Measurements from ENCODE around the gene ELMOD1. TPM values are rescaled to one million over a fixed set of nuclear protein-coding genes. Genes with fewer than 3 reads are reported as not detected.

ELMOD1 gene
- total RNA-seq, 4 donors from 2014 or later, result 8.9 TPM; not detected in 3

DNA sequence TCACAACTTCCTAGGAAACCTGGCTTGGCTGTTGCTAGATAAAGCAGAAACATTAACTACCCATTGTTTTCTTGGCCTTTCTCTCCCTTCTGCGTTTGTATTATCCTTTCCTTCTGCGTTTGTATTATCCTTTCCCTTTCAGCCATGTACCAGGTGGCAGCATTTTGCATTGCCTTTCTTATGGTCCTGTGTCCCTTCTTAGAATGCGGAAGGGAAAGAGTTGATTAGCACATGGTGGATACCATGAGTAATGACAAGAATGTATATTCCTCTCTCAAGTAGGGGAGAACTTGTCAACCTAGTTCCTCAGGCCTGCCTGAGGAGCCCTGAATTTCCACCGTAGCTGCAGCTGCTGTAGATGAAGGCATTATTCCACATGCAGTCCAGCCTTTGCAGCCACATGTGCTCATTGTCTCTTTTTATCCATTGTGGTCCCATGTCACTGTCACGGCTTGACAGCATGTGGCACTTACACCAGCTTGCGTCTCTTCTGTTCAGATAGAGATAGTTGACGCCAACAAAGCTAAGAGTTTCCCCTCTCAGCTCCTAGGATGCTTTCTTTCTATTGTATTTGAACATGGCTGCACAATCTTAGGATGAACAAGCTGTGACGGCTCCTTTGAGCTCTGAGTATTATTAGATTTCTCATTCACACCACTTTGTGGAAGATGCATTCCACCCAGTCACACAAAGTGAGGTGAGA, 76.1 kb downstream of the ELMOD1 start:
- intact Hi-C loops (cut with DNase I; ENCODE audit: low total_unique reads), result no loop called here
- no peak for DNase-seq

DNA sequence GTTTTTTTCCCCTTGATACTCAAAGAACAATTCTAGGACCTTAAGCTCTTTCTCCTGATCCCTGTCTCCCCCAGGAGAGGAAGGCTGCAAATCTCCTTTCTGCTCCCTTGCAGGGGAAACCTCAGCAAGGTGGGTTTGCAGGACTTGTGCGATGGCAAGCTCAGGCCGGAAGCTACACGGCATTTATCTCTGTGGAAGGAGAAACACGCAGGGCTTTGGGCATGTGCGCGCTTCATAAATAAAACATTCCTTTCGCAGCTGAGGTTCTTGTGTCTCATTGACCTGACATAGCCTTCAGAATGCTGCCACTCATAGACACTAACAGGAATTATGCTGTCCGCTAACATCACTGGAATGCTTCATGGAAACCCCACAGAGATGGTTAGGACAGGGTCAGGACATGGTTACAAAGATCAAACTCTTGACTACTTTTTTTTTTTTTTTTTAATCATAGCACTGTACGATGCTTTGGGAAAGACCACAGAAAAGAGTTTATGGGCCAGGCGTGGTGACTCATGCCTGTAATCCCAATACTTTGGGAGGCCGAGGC, 78.3 kb downstream of the ELMOD1 start:
- Histone ChIP-seq H3K9me3 (no peaks in the 10 kb centered on the region), H3K4me1 (no peaks in the 10 kb centered on the region), H3K36me3 (no peaks in the 10 kb centered on the region), H3K27ac (no peak overlapping the region), H3K4me3 (no peak overlapping the region), H3K27me3 (no peaks in the 10 kb centered on the region)
- intact Hi-C loops (cut with DNase I; ENCODE audit: low total_unique reads), result no loop called here
- TF ChIP-seq, protein P1, sequence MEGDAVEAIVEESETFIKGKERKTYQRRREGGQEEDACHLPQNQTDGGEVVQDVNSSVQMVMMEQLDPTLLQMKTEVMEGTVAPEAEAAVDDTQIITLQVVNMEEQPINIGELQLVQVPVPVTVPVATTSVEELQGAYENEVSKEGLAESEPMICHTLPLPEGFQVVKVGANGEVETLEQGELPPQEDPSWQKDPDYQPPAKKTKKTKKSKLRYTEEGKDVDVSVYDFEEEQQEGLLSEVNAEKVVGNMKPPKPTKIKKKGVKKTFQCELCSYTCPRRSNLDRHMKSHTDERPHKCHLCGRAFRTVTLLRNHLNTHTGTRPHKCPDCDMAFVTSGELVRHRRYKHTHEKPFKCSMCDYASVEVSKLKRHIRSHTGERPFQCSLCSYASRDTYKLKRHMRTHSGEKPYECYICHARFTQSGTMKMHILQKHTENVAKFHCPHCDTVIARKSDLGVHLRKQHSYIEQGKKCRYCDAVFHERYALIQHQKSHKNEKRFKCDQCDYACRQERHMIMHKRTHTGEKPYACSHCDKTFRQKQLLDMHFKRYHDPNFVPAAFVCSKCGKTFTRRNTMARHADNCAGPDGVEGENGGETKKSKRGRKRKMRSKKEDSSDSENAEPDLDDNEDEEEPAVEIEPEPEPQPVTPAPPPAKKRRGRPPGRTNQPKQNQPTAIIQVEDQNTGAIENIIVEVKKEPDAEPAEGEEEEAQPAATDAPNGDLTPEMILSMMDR (IDR thresholded peaks at IDR 0.05), result no peak
- no peak for TF ChIP-seq POLR2A (IDR thresholded peaks at IDR 0.05)
- no peak for DNase-seq

More for the DNA sequence above, 76.1 kb downstream of the ELMOD1 start:
- Histone ChIP-seq H3K27me3 (no peaks in the 10 kb centered on the region), H3K9me3 (no peaks in the 10 kb centered on the region), H3K36me3 (no peaks in the 10 kb centered on the region), H3K27ac (no peak overlapping the region), H3K4me3 (no peak overlapping the region), H3K4me1 (no peaks in the 10 kb centered on the region)
- TF ChIP-seq POLR2A (IDR thresholded peaks at IDR 0.05), result no peak
- TF ChIP-seq, protein P1 (IDR thresholded peaks at IDR 0.05), result no peak

- no peak overlapping the region for H3K27ac ChIP-seq
- H3K27me3 ChIP-seq, result no peaks in the 10 kb centered on the region
- H3K9me3 ChIP-seq, result no peaks in the 10 kb centered on the region
- intact Hi-C loops (cut with DNase I; ENCODE audit: low total_unique reads), result no loop called here
- TF ChIP-seq POLR2A (IDR thresholded peaks at IDR 0.05), result no peak
- TF ChIP-seq, protein P1 (IDR thresholded peaks at IDR 0.05), result no peak
- H3K4me1 ChIP-seq, result no peaks in the 10 kb centered on the region
- no peaks in the 10 kb centered on the region for H3K36me3 ChIP-seq
- no peak for DNase-seq
- no peak overlapping the region for H3K4me3 ChIP-seq
Measured at GRCh38 chr11:107669893-107670601, 79.1 kb downstream of the ELMOD1 start.

DNA sequence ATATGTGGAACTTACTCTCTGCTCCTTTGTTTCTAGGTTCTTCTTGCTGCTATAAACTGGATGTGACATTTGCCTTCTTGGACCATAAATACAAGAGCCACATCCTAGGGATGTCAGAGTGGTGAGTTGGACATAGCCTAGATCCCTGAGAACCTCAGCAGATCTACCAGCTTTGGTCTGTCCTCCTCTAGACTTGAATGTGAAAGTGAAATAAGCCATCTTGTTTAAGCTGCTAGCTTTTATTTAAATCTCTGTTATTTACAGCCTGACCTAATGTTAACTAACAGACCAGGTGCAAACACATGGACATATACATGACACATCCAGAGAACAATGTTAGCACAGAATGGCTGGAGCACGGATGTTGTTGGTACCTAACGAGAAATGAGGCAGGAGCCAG, 85.0 kb downstream of the ELMOD1 start:
- no peaks in the 10 kb centered on the region for H3K36me3 ChIP-seq
- no peak for DNase-seq
- H3K4me3 ChIP-seq, result no peak overlapping the region
- no peak for TF ChIP-seq POLR2A (IDR thresholded peaks at IDR 0.05)
- H3K4me1 ChIP-seq, result no peaks in the 10 kb centered on the region
- no peaks in the 10 kb centered on the region for H3K9me3 ChIP-seq
- H3K27ac ChIP-seq, result no peak overlapping the region
- intact Hi-C loops (cut with DNase I; ENCODE audit: low total_unique reads), result no loop called here
- no peaks in the 10 kb centered on the region for H3K27me3 ChIP-seq

GRCh38 chr11:107676336-107677057, 85.5 kb downstream of the ELMOD1 start:
- Histone ChIP-seq H3K4me3 (no peak overlapping the region), H3K27me3 (no peaks in the 10 kb centered on the region), H3K27ac (no peak overlapping the region), H3K4me1 (no peaks in the 10 kb centered on the region), H3K9me3 (no peaks in the 10 kb centered on the region), H3K36me3 (no peaks in the 10 kb centered on the region)
- DNase-seq, result no peak
- intact Hi-C loops (cut with DNase I; ENCODE audit: low total_unique reads), result no loop called here
- TF ChIP-seq, protein P1 (IDR thresholded peaks at IDR 0.05), result no peak
- no peak for TF ChIP-seq POLR2A (IDR thresholded peaks at IDR 0.05)
